MM.1S (cell line): Measurements from ENCODE around the gene GATB.

Experiments used
- DNase-seq: peaks from one replicate; pipeline ENCODE4 v3.0.0-alpha.2; 2015
- H2AFZ ChIP-seq: fragments of 300-600 bp; sonication (generic); 2 replicates; pipeline ENCODE4 v1.6.0; 2016; ENCODE audit warnings: antibody characterized with exemption, low read length
- H3F3A ChIP-seq: fragments of 300-600 bp; sonication (generic); 2 replicates; pipeline ENCODE4 v1.6.1; 2016; ENCODE audit warnings: mild to moderate bottlenecking, antibody characterized with exemption, low read length, moderate library complexity, mixed read lengths; ENCODE audit not compliant: insufficient read depth
- H3K27ac ChIP-seq: fragments of 300-600 bp; sonication (generic); 2 replicates; pipeline ENCODE4 v1.5.1; 2016; ENCODE audit warnings: mild to moderate bottlenecking, low read length
- H3K27me3 ChIP-seq: fragments of 300-600 bp; sonication (generic); replicated peaks from 2 replicates; pipeline ENCODE4 v1.6.0; 2016; ENCODE audit warnings: low read length; ENCODE audit not compliant: insufficient read depth
- H3K36me3 ChIP-seq: fragments of 300-600 bp; sonication (generic); replicated peaks from 2 replicates; pipeline ENCODE4 v1.6.1; 2016; ENCODE audit warnings: mild to moderate bottlenecking, low read length, mixed read lengths; ENCODE audit not compliant: insufficient read depth
- H3K4me1 ChIP-seq: fragments of 300-600 bp; sonication (generic); 2 replicates; pipeline ENCODE4 v1.6.1; 2016; ENCODE audit warnings: low read length, mixed read lengths
- H3K4me2 ChIP-seq: fragments of 300-600 bp; sonication (generic); 2 replicates; pipeline ENCODE4 v1.6.0; 2016; ENCODE audit warnings: low read depth, low read length
- H3K4me3 ChIP-seq: fragments of 300-600 bp; sonication (generic); 2 replicates; pipeline ENCODE4 v1.5.1; 2016; ENCODE audit warnings: low read length, mixed read lengths
- H3K79me2 ChIP-seq: fragments of 300-600 bp; sonication (generic); 2 replicates; pipeline ENCODE4 v1.6.1; 2016; ENCODE audit warnings: mixed run types, low read length, mixed read lengths
- H3K9ac ChIP-seq: fragments of 300-600 bp; sonication (generic); 2 replicates; pipeline ENCODE4 v1.6.1; 2016; ENCODE audit warnings: low read length, mixed read lengths
- H3K9me2 ChIP-seq: fragments of 300-600 bp; sonication (generic); replicated peaks from 2 replicates; pipeline ENCODE4 v1.6.1; 2016; ENCODE audit warnings: mild to moderate bottlenecking, low read length, mixed read lengths; ENCODE audit not compliant: insufficient read depth
- H3K9me3 ChIP-seq: fragments of 300-600 bp; sonication (generic); replicated peaks from 2 replicates; pipeline ENCODE4 v1.6.1; 2016; ENCODE audit warnings: mild to moderate bottlenecking, low read length, mixed read lengths; ENCODE audit not compliant: insufficient read depth
- H4K20me1 ChIP-seq: fragments of 300-600 bp; sonication (generic); 2 replicates; pipeline ENCODE4 v1.6.1; 2016; ENCODE audit warnings: mild to moderate bottlenecking, low read length, moderate library complexity, mixed read lengths; ENCODE audit not compliant: insufficient read depth
- EZH2 ChIP-seq: fragments of 300-600 bp; sonication (generic); optimal IDR thresholded peaks from 2 replicates; pipeline ENCODE3; 2017; ENCODE audit warnings: low read depth, mild to moderate bottlenecking, antibody characterized with exemption, low read length, mixed read lengths
- EZH2phosphoT487 ChIP-seq: fragments of 300-600 bp; sonication (generic); IDR thresholded peaks from 2 replicates; pipeline ENCODE4 v1.6.1; 2018; ENCODE audit warnings: antibody characterized with exemption, low read length
- TF ChIP-seq, protein P1 (sequence below): fragments of 300-600 bp; sonication (generic); IDR thresholded peaks from 2 replicates; pipeline ENCODE4 v1.5.1; 2016; ENCODE audit warnings: antibody characterized with exemption, low read length, mixed read lengths

The GATB gene

DNA sequence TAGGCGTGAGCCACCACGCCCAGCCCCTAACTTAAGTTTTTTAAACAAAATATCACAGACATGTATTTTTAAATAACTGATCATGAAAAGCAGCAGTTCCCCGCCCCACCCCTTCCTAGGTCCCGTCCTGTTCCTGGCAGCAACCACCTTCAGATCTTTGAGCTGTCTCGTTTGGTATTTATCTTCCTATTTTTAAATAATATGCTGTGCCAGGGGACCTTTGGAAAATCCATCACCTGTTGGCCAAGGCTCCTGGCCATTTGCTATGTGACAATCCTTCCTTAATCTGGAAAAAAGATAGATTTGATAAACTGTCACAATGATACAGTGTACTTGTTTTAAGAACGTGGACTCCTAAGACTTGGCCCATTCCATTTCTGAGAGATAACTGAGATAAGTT, 10.7 kb downstream of the GATB start:
- Histone ChIP-seq H3K27me3 (no peaks in the 10 kb centered on the region), H3K79me2 (no peaks in the 10 kb centered on the region), H3K9me3 (no peaks in the 10 kb centered on the region), H3K36me3 (no peaks in the 10 kb centered on the region), H3K9ac (no peak overlapping the region), H4K20me1 (no peaks in the 10 kb centered on the region), H3K27ac (no peak overlapping the region), H3K4me3 (no peak overlapping the region), H3F3A (no peaks in the 10 kb centered on the region), H2AFZ (no peak overlapping the region), H3K4me2 (no peak overlapping the region), H3K4me1 (no peaks in the 10 kb centered on the region), H3K9me2 (no peaks in the 10 kb centered on the region)
- TF ChIP-seq EZH2phosphoT487 = no peak
- TF ChIP-seq, protein P1, sequence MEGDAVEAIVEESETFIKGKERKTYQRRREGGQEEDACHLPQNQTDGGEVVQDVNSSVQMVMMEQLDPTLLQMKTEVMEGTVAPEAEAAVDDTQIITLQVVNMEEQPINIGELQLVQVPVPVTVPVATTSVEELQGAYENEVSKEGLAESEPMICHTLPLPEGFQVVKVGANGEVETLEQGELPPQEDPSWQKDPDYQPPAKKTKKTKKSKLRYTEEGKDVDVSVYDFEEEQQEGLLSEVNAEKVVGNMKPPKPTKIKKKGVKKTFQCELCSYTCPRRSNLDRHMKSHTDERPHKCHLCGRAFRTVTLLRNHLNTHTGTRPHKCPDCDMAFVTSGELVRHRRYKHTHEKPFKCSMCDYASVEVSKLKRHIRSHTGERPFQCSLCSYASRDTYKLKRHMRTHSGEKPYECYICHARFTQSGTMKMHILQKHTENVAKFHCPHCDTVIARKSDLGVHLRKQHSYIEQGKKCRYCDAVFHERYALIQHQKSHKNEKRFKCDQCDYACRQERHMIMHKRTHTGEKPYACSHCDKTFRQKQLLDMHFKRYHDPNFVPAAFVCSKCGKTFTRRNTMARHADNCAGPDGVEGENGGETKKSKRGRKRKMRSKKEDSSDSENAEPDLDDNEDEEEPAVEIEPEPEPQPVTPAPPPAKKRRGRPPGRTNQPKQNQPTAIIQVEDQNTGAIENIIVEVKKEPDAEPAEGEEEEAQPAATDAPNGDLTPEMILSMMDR = no peak
- no peak for TF ChIP-seq EZH2
- DNase-seq = no peak

DNA sequence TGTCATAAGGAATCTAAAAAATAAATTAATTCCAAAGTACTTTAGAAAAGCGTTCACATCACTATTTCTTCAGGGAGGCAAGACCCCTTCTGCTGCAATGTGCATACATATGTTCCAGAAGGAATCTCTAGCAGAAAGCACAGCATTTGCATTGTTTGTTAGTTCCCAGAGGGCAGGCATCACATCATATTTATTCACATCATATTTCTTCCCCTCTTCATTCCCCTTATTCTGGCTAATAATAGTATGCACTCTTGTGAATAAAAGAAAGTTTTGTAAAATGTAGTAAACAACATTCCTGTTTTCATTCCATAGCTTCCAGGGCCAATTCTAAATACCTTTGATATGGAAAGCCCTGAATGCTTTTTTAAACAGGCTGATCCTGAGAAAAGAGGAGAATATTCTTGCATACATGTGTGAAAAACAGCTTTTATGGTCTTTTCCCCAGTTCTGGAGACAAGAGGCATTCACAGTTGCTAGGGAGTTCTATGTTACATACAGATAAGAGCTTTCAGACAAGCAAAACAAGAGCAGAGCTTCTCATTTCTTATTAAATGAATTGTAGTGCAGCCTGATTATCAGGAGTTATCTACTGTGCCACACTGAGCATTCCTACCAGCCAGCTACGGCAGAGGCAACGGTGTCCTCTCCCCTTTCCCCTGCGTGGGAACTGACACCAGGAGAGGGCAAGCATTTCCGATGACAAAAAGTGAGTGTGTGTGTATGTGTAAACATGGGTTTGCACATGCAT, 15.2 kb downstream of the GATB start:
- Histone ChIP-seq H3K9ac (no peak overlapping the region), H4K20me1 (no peaks in the 10 kb centered on the region), H3K27me3 (no peaks in the 10 kb centered on the region), H3K9me2 (no peaks in the 10 kb centered on the region), H3K4me3 (no peak overlapping the region), H3K9me3 (no peaks in the 10 kb centered on the region), H2AFZ (no peak overlapping the region), H3K4me1 (peaks cover 5% of the 10 kb centered on the region; the same call in 1 of the 2 replicates), H3K36me3 (no peaks in the 10 kb centered on the region), H3K4me2 (no peak overlapping the region), H3K79me2 (no peaks in the 10 kb centered on the region), H3F3A (no peaks in the 10 kb centered on the region), H3K27ac (no peak overlapping the region)
- TF ChIP-seq EZH2 (no peak), EZH2phosphoT487 (no peak)
- TF ChIP-seq, protein P1 = no peak
- no peak for DNase-seq

DNA sequence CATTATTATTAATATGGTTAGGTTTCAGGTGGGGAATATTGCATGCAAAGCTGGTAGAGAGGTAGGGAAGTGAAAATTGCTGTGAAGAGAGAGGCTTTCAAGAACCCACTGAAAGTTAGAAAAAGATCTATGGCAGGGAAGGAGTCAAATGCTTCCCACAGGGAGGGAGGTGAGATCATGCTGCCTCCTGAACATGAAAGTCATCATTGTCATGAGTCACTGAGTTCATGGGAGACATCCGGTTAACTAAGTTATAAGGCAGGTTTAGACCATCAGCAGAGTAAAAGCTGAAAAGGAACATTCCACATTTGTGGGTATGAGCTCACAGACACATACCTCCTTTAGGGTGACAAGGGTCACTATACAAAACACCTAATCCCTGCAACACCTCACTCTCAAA, 16.2 kb downstream of the GATB start:
- H3K27me3 ChIP-seq = no peaks in the 10 kb centered on the region
- H3K27ac ChIP-seq = no peak overlapping the region
- no peaks in the 10 kb centered on the region for H3K9me3 ChIP-seq
- no peak overlapping the region for H3K9ac ChIP-seq
- H4K20me1 ChIP-seq = no peaks in the 10 kb centered on the region
- no peaks in the 10 kb centered on the region for H3F3A ChIP-seq
- peaks cover 5% of the 10 kb centered on the region; the same call in 1 of the 2 replicates for H3K4me1 ChIP-seq
- no peaks in the 10 kb centered on the region for H3K79me2 ChIP-seq
- peak; percentile 8 for DNase-seq
- H3K36me3 ChIP-seq = no peaks in the 10 kb centered on the region
- H3K4me2 ChIP-seq = no peak overlapping the region
- TF ChIP-seq EZH2 = no peak
- no peak for TF ChIP-seq EZH2phosphoT487
- TF ChIP-seq, protein P1 = no peak
- no peak overlapping the region for H3K4me3 ChIP-seq
- H2AFZ ChIP-seq = no peak overlapping the region
- H3K9me2 ChIP-seq = no peaks in the 10 kb centered on the region
